PC-9 (cell line): Measurements from ENCODE around the gene ITGB8. TPM values are rescaled to one million over a fixed set of nuclear protein-coding genes. Genes with fewer than 3 reads are reported as not detected.

Experiments
- BruUV-seq: library from RNA; stranded (reverse); fragments of 400-500 nt; replicated peaks from 2 replicates; lab custom pipeline; 2021; lab: Mats Ljungman, UMichigan
- CTCF ChIA-PET: fragments of 300-600 bp; sonication (Branson Sonifier 250); formaldehyde crosslinking; loops from one replicate; lab custom pipeline; 2022; ENCODE audit warnings: antibody characterized with exemption; lab: Charles Lee
- POLR2A ChIA-PET: fragments of 300-600 bp; sonication (Branson Sonifier 250); formaldehyde crosslinking; loops from one replicate; lab custom pipeline; 2022; ENCODE audit warnings: antibody characterized with exemption; ENCODE audit not compliant: unreplicated experiment; lab: Charles Lee
- DNase-seq, 2 experiments: peaks; one replicate each; pipeline versions ENCODE4 v3.0.0 to v3.0.0-alpha.2; 2015 to 2022; ENCODE audit warnings: mixed read lengths in 1 of 2
- H2AFZ ChIP-seq: fragments of 200-600 bp; sonication (generic); 2 replicates; pipeline ENCODE4 v1.8.1; 2017; ENCODE audit warnings: antibody characterized with exemption
- H3F3A ChIP-seq: fragments of 200-600 bp; sonication (generic); 2 replicates; pipeline ENCODE4 v1.8.1; 2017; ENCODE audit warnings: antibody characterized with exemption, mild to moderate bottlenecking, low read depth; ENCODE audit not compliant: insufficient read depth
- H3K27ac ChIP-seq: fragments of 200-600 bp; sonication (generic); 2 replicates; pipeline ENCODE4 v1.6.1; 2016; ENCODE audit warnings: mixed run types
- H3K27me3 ChIP-seq: fragments of 200-600 bp; sonication (generic); 2 replicates; pipeline ENCODE4 v1.6.1; 2016; ENCODE audit warnings: low read depth, mixed run types; ENCODE audit not compliant: insufficient read depth
- H3K36me3 ChIP-seq: fragments of 200-600 bp; sonication (generic); 2 replicates; pipeline ENCODE4 v1.6.1; 2016; ENCODE audit warnings: low read depth, mixed run types
- H3K4me1 ChIP-seq: fragments of 200-600 bp; sonication (generic); replicated peaks from 2 replicates; pipeline ENCODE4 v1.6.1; 2016; ENCODE audit warnings: mixed run types; ENCODE audit not compliant: insufficient read depth
- H3K4me2 ChIP-seq: fragments of 200-600 bp; sonication (generic); 2 replicates; pipeline ENCODE4 v1.6.1; 2017; ENCODE audit warnings: mixed run types
- H3K4me3 ChIP-seq: fragments of 200-600 bp; sonication (generic); 2 replicates; pipeline ENCODE4 v1.6.1; 2016; ENCODE audit warnings: mixed run types
- H3K79me2 ChIP-seq: fragments of 200-600 bp; sonication (generic); 2 replicates; pipeline ENCODE4 v1.6.1; 2017; ENCODE audit warnings: low read depth, mixed run types
- H3K9me2 ChIP-seq: fragments of 200-600 bp; sonication (generic); 2 replicates; pipeline ENCODE4 v1.8.1; 2017; ENCODE audit warnings: mild to moderate bottlenecking; ENCODE audit not compliant: insufficient read depth
- H3K9me3 ChIP-seq: fragments of 200-600 bp; sonication (generic); 2 replicates; pipeline ENCODE4 v1.8.1; 2016; ENCODE audit warnings: low read depth; ENCODE audit not compliant: insufficient read depth
- H4K20me1 ChIP-seq: fragments of 200-600 bp; sonication (generic); 2 replicates; pipeline ENCODE4 v1.8.1; 2017; ENCODE audit not compliant: insufficient read depth
- EZH2 ChIP-seq: fragments of 200-600 bp; sonication (generic); IDR thresholded peaks from 2 replicates; pipeline ENCODE4 v1.8.0; 2017; ENCODE audit warnings: antibody characterized with exemption, low read depth
- intact Hi-C: fragments of 100-400 bp; cut with micrococcal nuclease; formaldehyde crosslinking; loops from one replicate; pipeline ENCODE4 v1.10.0; 2022; ENCODE audit not compliant: unreplicated experiment
- total RNA-seq: library from RNA; stranded (reverse); gene quantifications from 2 replicates; pipeline ENCODE4 v1.2.3, GENCODE V29; 2021
- TF ChIP-seq, protein P1 (sequence below): fragments of 200-600 bp; sonication (generic); conservative IDR thresholded peaks from 2 replicates; pipeline ENCODE4 v1.6.1; 2017; ENCODE audit warnings: mixed run types, antibody characterized with exemption, mild to moderate bottlenecking, moderate library complexity

Gene ITGB8
- total RNA-seq, 1 experiment from 2014 or later, result 20.1 TPM

GRCh38 chr7:20296444-20296843, 34.3 kb upstream of the ITGB8 start:
- Histone ChIP-seq H4K20me1 (no peaks in the 10 kb centered on the region), H2AFZ (no peak overlapping the region), H3K4me1 (peaks cover 15% of the 10 kb centered on the region), H3K4me3 (peak overlapping the region; percentile 8; the same call in 1 of the 2 replicates), H3K36me3 (0 out of 2 replicates have a peak, but pooled peaks cover 6% of the 10 kb centered on the region), H3K27me3 (no peaks in the 10 kb centered on the region), H3K9me2 (no peaks in the 10 kb centered on the region; the same call in 1 of the 2 replicates), H3F3A (0 out of 2 replicates have a peak, but pooled peaks cover 10% of the 10 kb centered on the region), H3K4me2 (peak overlapping the region; percentile 56), H3K9me3 (peaks cover 15% of the 10 kb centered on the region), H3K79me2 (no peaks in the 10 kb centered on the region), H3K27ac (peak overlapping the region; percentile 26)
- BruUV-seq, result no TSS peak
- POLR2A ChIA-PET, result no interaction called here
- CTCF ChIA-PET, result no interaction called here
- DNase-seq, result peak in 1 of 2 experiments; percentile 90
- TF ChIP-seq, protein P1, sequence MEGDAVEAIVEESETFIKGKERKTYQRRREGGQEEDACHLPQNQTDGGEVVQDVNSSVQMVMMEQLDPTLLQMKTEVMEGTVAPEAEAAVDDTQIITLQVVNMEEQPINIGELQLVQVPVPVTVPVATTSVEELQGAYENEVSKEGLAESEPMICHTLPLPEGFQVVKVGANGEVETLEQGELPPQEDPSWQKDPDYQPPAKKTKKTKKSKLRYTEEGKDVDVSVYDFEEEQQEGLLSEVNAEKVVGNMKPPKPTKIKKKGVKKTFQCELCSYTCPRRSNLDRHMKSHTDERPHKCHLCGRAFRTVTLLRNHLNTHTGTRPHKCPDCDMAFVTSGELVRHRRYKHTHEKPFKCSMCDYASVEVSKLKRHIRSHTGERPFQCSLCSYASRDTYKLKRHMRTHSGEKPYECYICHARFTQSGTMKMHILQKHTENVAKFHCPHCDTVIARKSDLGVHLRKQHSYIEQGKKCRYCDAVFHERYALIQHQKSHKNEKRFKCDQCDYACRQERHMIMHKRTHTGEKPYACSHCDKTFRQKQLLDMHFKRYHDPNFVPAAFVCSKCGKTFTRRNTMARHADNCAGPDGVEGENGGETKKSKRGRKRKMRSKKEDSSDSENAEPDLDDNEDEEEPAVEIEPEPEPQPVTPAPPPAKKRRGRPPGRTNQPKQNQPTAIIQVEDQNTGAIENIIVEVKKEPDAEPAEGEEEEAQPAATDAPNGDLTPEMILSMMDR, result no peak
- TF ChIP-seq EZH2, result no peak
- intact Hi-C loops, result loop anchor here (2.0 to 5.0 kb wide), 2 partner anchors 32 to 324 kb away; no protein-coding TSS in a partner anchor

DNA sequence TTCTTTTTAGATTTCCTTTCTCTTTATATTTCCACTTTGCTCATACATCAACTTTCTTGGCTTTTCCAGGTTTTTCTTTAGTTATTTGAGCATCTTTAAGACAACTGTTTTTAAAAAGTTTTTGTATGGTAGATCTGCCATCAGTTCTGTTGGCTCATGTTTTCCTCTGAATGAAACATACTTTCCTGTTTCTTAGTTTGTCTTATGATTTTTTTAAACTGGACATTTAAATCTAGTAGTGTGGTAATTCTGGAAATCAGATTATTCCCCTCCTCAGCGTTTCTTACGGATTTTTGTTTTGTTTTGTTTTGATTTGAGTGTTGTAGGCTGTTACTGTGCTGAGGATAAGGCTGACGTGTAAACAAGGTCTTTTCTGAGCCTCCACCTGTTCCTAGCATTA, 33.8 kb upstream of the ITGB8 start:
- ChIA-PET POLR2A (no interaction called here), CTCF (no interaction called here)
- H3K27ac ChIP-seq, result peak overlapping the region; percentile 26
- no peaks in the 10 kb centered on the region for H3K79me2 ChIP-seq
- H4K20me1 ChIP-seq, result no peaks in the 10 kb centered on the region
- H2AFZ ChIP-seq, result 0 out of 2 replicates have a peak overlapping the region, but pooled peaks have one; percentile 18
- no TSS peak for BruUV-seq
- 0 out of 2 replicates have a peak, but pooled peaks cover 10% of the 10 kb centered on the region for H3F3A ChIP-seq
- peak overlapping the region; percentile 56 for H3K4me2 ChIP-seq
- TF ChIP-seq EZH2, result no peak
- TF ChIP-seq, protein P1, result no peak
- H3K27me3 ChIP-seq, result no peaks in the 10 kb centered on the region
- H3K9me2 ChIP-seq, result no peaks in the 10 kb centered on the region; the same call in 1 of the 2 replicates
- H3K4me1 ChIP-seq, result peaks cover 15% of the 10 kb centered on the region
- DNase-seq, result no peak
- intact Hi-C loops, result loop anchor here (2.0 to 5.0 kb wide), 2 partner anchors 32 to 325 kb away; no protein-coding TSS in a partner anchor
- H3K4me3 ChIP-seq, result peak overlapping the region; percentile 8; the same call in 1 of the 2 replicates
- 0 out of 2 replicates have a peak, but pooled peaks cover 6% of the 10 kb centered on the region for H3K36me3 ChIP-seq
- H3K9me3 ChIP-seq, result peaks cover 15% of the 10 kb centered on the region

- CTCF ChIA-PET, result no interaction called here
These were observed 32.2 kb upstream of the ITGB8 start for GRCh38 chr7:20298486-20298901.

More at GRCh38 chr7:20298486-20298901, 32.2 kb upstream of the ITGB8 start:
- POLR2A ChIA-PET, result no interaction called here
- no peaks in the 10 kb centered on the region for H3K79me2 ChIP-seq
- TF ChIP-seq, protein P1, result no peak
- TF ChIP-seq EZH2, result no peak
- no peak for DNase-seq
- H3K4me2 ChIP-seq, result no peak overlapping the region
- H3F3A ChIP-seq, result 0 out of 2 replicates have a peak, but pooled peaks cover 10% of the 10 kb centered on the region
- H3K4me1 ChIP-seq, result peaks cover 15% of the 10 kb centered on the region
- no peak overlapping the region for H3K4me3 ChIP-seq
- H3K27me3 ChIP-seq, result no peaks in the 10 kb centered on the region
- H3K9me2 ChIP-seq, result no peaks in the 10 kb centered on the region; the same call in 1 of the 2 replicates
- intact Hi-C loops, result loop anchor here (5.0 kb wide), 1 partner anchor 326 kb away; no protein-coding TSS in a partner anchor
- no TSS peak for BruUV-seq
- H3K27ac ChIP-seq, result no peak overlapping the region
- no peaks in the 10 kb centered on the region for H4K20me1 ChIP-seq
- peaks cover 15% of the 10 kb centered on the region for H3K9me3 ChIP-seq
- H2AFZ ChIP-seq, result no peak overlapping the region
- 0 out of 2 replicates have a peak, but pooled peaks cover 6% of the 10 kb centered on the region for H3K36me3 ChIP-seq
